GM18909 (cell line): Measurements from ENCODE around the gene HORMAD2.
"Not testable (repeated sequence)": the region's sequence is repeated elsewhere in the genome, so short reads cannot be mapped to it uniquely, and the experiment has no call there.

ENCODE experiments used
- ATAC-seq: cut with Tn5 transposase; IDR thresholded peaks from one replicate; pipeline ENCODE4 v1.9.1; 2021; ENCODE audit warnings: mild to moderate bottlenecking; ENCODE audit not compliant: unreplicated experiment, poor library complexity

Gene HORMAD2

GRCh38 chr22:30204015-30204741 lies 123.9 kb downstream of the HORMAD2 start:
- ATAC-seq, result no peak

DNA sequence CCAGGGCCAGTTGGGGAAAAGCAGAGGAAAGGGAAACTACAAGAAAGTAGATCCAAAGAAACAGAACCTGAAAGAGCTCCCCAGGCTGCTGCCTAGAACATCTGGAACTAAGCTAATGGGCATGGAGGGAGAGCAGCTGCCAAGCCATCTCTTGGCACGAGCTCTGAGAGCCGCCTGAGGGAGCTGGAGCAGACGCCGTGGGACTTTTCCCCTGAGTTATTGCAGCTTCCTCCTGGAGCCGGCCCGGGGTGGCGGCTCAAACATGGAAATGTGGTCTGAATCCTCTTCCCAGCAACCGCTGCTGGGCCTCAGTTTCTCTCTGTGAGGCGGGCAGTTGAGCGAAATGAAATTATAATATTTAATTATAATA lies 124.5 kb downstream of the HORMAD2 start:
- ATAC-seq, result no peak

DNA sequence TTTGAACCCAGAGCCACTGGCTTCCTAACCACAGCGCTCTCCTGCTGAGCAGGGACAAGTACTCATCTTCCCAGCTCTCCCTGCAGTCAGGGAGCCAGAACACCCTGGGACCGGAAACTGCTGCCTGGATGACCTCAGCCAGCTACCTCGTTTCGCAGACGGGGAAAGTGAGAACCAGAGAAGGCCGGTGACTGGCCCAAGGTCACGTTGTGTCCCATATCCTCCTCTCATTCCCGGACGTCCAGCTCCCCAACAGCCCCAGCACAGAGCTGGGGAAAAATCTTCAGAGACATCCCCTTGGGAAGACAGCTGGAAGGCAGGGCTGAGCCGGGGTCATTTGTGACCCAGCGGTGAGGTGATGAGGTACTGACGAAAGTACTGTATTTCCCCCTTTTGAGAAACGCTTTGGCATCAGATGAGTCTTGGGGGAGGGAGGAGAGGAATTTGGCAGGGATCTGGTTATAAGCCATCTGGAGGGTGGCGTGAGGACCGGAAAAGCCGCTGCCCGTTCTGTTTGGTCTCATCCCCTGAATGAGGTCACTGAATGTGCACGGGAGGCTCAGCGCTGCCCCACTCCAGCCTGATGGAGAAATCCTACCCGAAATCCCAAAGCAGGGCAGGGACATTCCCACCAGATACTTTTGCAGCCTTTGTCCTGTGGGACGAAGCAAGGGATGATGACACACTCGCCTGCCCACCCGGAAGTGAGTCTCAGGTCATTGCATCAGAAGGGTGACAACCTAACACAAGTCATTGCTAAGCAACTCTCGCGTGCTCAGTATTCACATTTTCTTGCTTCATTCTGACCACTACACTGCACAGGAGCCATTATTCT lies 125.2 kb downstream of the HORMAD2 start:
- no peak for ATAC-seq

DNA sequence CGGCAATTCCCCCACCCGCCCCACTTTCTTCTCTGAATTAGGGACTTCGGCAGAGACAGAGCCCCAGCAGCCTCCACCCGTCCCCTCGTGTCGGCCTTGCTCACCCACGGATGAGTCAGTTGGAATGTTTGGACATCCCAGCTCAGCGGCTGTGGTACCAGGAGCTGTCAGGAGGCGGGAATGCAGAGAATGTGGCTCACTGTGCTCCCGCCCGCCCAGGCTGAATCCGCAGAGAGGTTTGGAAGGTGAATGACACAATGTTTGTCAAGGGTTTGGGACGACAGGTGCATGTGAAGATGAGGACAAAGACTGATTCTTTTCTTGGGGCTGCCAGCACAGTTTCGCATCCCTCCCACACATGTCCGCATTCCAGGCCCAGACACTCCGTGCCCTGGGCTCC lies 126.7 kb downstream of the HORMAD2 start:
- ATAC-seq, result no peak

DNA sequence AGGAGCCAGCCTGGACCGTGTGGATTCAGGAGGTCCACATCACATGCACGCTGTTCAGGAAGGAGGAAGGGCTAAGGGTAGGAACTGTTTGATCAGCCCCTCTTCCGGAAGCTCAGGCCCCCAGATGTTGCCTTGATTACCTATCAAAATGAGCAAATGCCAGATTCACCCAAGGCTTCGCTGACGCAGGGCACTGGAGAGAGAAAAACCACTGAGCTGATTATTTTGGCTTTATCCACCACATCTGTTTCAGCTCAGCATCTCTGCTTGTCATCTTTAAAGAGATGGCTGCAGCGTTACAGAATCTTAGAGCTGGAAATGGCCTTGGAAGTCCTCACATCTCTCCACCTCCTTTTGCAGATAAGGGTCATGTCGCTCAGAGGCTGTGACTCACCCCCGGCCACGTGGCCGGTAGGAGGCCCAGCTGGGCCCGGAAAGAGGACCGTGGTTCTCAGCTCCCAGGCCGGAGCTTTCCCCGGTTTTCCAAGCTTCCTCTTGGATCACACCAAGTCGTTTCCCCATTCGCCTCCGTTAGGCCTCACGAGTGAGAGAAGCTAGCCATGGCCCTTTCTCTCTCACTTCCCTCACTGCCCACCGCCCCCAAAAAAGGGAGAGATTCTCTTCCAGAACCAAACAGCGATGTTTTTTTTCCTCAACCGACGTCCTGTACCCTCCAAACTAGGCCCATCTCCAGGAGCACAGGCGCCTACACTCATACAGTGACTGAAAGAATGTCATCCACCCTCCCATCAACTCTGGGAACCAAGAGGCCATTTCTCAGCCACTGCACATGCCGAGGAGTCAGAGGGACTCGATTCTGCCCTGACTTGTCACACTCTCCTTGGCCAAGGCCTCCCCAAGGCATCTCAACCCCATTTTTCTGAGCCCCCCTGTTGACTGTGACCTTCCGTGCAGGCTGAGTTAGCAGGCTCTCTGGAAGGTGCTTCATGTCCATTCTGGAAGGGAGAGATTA lies 128.7 kb downstream of the HORMAD2 start:
- ATAC-seq, result no peak

GRCh38 chr22:30209642-30210041 lies 129.4 kb downstream of the HORMAD2 start:
- ATAC-seq, result no peak

GRCh38 chr22:30210235-30210909 lies 130.1 kb downstream of the HORMAD2 start:
- no peak for ATAC-seq

GRCh38 chr22:30211124-30211820 lies 131.0 kb downstream of the HORMAD2 start:
- ATAC-seq, result no peak

DNA sequence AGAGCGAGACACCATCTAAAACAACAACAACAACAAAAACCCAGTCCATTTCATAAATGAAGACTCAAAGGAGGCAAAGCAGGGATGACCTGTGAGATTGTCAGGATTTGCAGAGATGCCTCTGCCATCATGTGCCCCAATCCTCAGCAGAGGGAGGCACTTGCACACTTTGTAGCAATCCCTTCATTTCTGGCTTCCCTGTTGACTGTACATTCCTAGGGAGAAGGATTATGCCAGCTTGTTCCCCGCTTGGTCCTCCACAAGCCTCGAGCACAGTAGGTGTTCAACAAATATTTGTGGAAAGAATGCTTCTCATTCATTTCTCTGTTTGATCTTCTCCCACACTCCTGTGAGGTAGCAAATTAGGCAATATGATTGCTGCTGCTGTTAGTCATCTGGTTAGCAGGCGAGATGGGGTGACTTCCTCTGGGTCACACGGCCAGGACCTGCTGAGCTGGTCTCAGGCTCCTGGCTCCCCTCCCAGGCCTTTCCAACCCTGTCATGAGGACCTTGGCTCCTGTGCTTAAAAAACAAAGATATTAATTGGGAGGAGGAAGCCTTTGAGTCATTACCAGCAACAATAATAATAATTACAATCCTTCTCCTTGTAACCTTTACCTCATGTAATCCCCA lies 132.2 kb downstream of the HORMAD2 start:
- no peak for ATAC-seq

DNA sequence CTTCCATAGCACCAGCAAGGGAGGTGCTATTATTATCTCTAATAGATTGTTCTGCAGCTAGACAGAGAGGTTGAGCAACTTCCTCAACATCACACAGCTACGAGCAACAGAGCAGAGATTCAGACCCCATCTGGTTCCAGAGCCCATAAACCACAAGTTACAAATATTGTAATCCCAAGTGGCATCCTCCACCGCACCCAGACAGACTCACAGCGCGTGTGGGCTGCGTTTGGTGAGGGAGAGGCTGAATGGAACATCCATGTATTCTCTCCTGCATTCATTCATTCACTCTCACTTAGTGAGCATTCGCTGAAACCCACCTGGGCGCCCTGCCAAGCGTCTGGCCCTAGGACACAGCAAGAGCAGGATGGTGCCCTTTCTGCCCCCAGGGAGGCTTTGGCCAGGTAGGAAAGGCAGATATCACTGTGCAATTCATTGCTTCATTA lies 132.8 kb downstream of the HORMAD2 start:
- no peak for ATAC-seq

DNA sequence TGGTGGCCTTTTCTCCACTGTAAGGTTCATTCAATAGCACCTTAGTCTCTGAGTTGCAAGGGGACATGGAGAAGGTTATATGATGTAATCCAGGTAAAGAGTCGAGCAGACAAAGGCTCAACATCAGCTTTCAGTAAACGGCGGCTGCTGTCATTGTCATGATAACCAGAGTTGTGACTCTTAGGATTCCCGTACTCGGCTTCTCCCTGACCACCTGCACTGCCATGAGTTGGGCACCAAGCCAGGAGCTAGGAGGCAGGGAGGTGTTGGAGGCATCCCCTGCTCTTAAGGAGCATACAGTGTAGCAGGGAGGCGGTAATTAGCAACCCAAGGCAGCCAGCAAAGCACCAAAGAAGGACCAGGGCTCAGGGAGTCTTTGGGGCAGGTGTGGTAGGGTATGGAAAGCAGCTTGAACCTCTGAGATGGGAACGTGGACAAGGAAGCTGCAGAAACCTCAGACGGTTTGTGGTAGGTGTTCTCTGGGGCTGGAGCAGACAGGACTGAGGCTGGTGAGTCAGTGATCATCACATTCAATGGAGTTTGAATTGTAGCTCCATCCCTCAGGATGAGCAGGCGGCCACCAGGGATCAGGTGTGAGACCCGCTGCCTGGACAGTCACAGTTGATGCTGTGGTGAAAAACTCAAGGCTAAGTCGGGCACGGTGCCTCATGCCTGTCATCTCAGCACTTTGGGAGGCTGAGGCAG lies 134.6 kb downstream of the HORMAD2 start:
- ATAC-seq, result no peak

GRCh38 chr22:30216272-30216671 lies 136.0 kb downstream of the HORMAD2 start:
- ATAC-seq, result not testable (repeated sequence)

- no peak for ATAC-seq
These were observed 136.4 kb downstream of the HORMAD2 start for GRCh38 chr22:30216710-30217109.

GRCh38 chr22:30217698-30218560 lies 137.7 kb downstream of the HORMAD2 start:
- no peak for ATAC-seq

DNA sequence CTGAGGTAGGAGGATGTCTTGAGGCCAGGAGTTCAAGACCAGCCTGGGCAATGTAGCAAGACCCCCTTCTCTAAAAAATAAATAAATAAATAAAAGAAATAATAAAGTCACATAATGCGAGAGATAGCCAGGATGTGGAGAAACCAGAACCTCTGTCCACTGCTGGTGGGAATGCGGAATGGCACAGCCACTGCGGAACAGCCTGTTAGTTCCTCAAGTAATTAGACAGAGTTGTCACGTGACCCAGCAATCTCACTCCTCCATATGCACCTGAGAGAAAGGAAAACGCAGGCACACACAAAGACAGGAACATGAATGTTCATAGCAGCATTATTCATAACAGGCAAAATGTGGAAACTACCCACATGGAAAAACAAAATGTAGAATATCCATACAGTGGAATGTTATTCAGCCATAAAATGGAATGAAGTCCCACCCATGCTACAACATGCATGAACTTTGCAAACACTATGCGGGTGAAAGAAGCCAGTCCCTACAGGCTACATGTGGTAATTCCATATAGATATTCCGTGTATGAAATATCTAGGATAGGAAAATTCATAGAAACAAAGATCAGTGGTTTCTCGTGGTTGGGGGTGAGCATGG lies 138.9 kb downstream of the HORMAD2 start:
- ATAC-seq, result no peak

DNA sequence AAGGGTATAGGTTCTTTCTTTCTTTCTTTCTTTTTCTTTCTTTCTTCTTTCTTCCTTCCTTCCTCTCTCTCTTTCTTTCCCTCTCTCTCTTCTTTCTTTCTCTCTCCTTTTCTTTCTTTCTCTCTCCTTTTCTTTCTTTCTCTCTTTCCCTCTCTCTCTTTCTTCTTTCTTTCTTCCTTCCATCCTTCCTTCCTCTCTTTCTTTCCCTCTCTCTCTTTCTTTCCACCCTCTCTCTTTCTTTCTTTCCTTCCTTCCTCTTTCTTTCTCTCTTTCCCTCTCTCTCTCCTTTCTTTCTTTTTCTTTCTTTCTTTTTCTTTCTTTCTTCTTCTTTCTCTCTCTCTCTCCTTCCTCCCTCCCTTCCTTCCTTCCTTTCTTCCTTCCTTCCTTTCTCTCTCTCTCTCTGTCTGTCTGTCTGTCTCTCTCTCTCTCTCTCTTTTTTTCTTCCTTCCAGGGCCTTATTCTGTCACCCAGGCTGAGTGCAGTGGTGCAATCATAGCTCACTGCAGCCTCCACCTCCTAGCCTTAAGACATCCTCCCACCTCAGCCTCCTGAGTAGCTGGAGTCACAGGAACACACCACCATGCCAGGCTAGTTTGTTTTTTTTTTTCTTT lies 139.5 kb downstream of the HORMAD2 start:
- ATAC-seq, result no peak
